Skin of body (tissue), 2 donors: ENCODE data around the gene RCSD1. TPM values are rescaled to one million over a fixed set of nuclear protein-coding genes. Genes with fewer than 3 reads are reported as not detected.

Experiments
- DNase-seq: peaks from one replicate; lab custom pipeline; 2025; lab: John Stamatoyannopoulos, UW
- total RNA-seq: library from RNA; depleted of rRNA; stranded (reverse); fragments of >200 nt; gene quantifications from one replicate; pipeline ENCODE4 v1.2.3, GENCODE V29; 2014

The RCSD1 gene
- total RNA-seq, 1 donor from 2014 or later = 13.0 TPM

- no peak for DNase-seq
These were observed 10.0 kb downstream of the RCSD1 start for GRCh38 chr1:167640051-167640450.

GRCh38 chr1:167641786-167642500, 11.9 kb downstream of the RCSD1 start:
- DNase-seq = no peak

- DNase-seq = no peak
These were observed 12.4 kb downstream of the RCSD1 start for GRCh38 chr1:167642501-167642826.

- DNase-seq = no peak
These were observed 13.4 kb downstream of the RCSD1 start for GRCh38 chr1:167643441-167643840.

- DNase-seq = no peak
These were observed 14.5 kb downstream of the RCSD1 start for GRCh38 chr1:167644551-167644950.

- no peak for DNase-seq
These were observed 15.1 kb downstream of the RCSD1 start for GRCh38 chr1:167645140-167645541.

GRCh38 chr1:167645625-167646414, 15.8 kb downstream of the RCSD1 start:
- DNase-seq = no peak

GRCh38 chr1:167648252-167648849, 18.3 kb downstream of the RCSD1 start:
- no peak for DNase-seq

- DNase-seq = no peak
These were observed 19.1 kb downstream of the RCSD1 start for GRCh38 chr1:167648978-167649744.

- no peak for DNase-seq
These were observed 20.5 kb downstream of the RCSD1 start for GRCh38 chr1:167650269-167651160.

- DNase-seq = no peak
These were observed 21.2 kb downstream of the RCSD1 start for GRCh38 chr1:167651161-167651693.

GRCh38 chr1:167654975-167655575, 25.0 kb downstream of the RCSD1 start:
- DNase-seq = no peak

GRCh38 chr1:167656657-167657056, 26.6 kb downstream of the RCSD1 start:
- no peak for DNase-seq

GRCh38 chr1:167658574-167659328, 28.7 kb downstream of the RCSD1 start:
- no peak for DNase-seq

GRCh38 chr1:167659450-167659849, 29.4 kb downstream of the RCSD1 start:
- DNase-seq = no peak

GRCh38 chr1:167659881-167660280, 29.8 kb downstream of the RCSD1 start:
- no peak for DNase-seq

- DNase-seq = peak; percentile 26
These were observed 31.7 kb downstream of the RCSD1 start for GRCh38 chr1:167661527-167662426.
